B cell (primary cell): ENCODE results near the gene RELCH. TPM values are rescaled to one million over a fixed set of nuclear protein-coding genes. Genes with fewer than 3 reads are reported as not detected.

Experiments
- ATAC-seq: fragments of 200-7000 bp; cut with Tn5 transposase; one replicate; pipeline ENCODE4 v1.10.0; 2021; ENCODE audit warnings: low read depth, mild to moderate bottlenecking, moderate number of reproducible peaks, moderate library complexity
- CTCF ChIA-PET: fragments of 350-600 bp; sonication (Branson Sonifier 250); formaldehyde crosslinking; loops from one replicate; lab custom pipeline; 2021; ENCODE audit warnings: antibody characterized with exemption, inconsistent platforms; lab: Charles Lee
- POLR2A ChIA-PET: fragments of 350-600 bp; sonication (Branson Sonifier 250); formaldehyde crosslinking; loops from one replicate; lab custom pipeline; 2021; ENCODE audit warnings: antibody characterized with exemption; lab: Charles Lee
- DNase-seq: peaks from one replicate; pipeline ENCODE4 v3.0.0; 2013
- H2AFZ ChIP-seq: 2 replicates; pipeline ENCODE4 v1.6.1; 2012; ENCODE audit warnings: mild to moderate bottlenecking, low read depth, low read length; ENCODE audit not compliant: insufficient read depth, poor library complexity, severe bottlenecking
- H3K27ac ChIP-seq, 2 donors: 1 replicate in 1 of 2; 2 replicates in 1 of 2; pipeline ENCODE4 v1.5.1; 2012 to 2013; ENCODE audit warnings: low read length in 2 of 2, mild to moderate bottlenecking in 2 of 2, moderate library complexity in 1 of 2
- H3K27me3 ChIP-seq, 4 experiments: fragments of 200-600 bp in 1 of 4; sonication (generic) in 1 of 4; replicated peaks in 1 of 4; 1 replicate in 2 of 4; 2 replicates in 2 of 4; pipeline versions ENCODE4 v1.6.1 to v1.7.0; 2013 to 2016; ENCODE audit warnings: low read length in 3 of 4, mild to moderate bottlenecking in 2 of 4, mixed read lengths in 1 of 4, moderate library complexity in 1 of 4; ENCODE audit not compliant: insufficient read depth in 4 of 4, control insufficient read depth in 3 of 4; ENCODE audit errors: control extremely low read depth in 1 of 4
- H3K36me3 ChIP-seq, 2 experiments: replicated peaks in 1 of 2; 1 replicate in 1 of 2; 2 replicates in 1 of 2; pipeline versions ENCODE4 v1.6.1 to v1.7.1; 2013; ENCODE audit warnings: low read length in 1 of 2; ENCODE audit not compliant: insufficient read depth in 2 of 2, control insufficient read depth in 1 of 2; ENCODE audit errors: control extremely low read depth in 1 of 2, extremely low read depth in 1 of 2
- H3K4me1 ChIP-seq, 2 donors: fragments of 200-600 bp in 1 of 2; sonication (generic) in 1 of 2; 1 replicate in 1 of 2; 2 replicates in 1 of 2; pipeline versions ENCODE4 v1.5.1 to v1.6.1; 2013 to 2017; ENCODE audit warnings: low read length in 2 of 2; ENCODE audit not compliant: control insufficient read depth in 2 of 2, insufficient read depth in 2 of 2
- H3K4me2 ChIP-seq: replicated peaks from 2 replicates; pipeline ENCODE3; 2012; ENCODE audit warnings: mild to moderate bottlenecking, low read depth, low read length; ENCODE audit not compliant: poor library complexity, severe bottlenecking
- H3K4me3 ChIP-seq, 5 experiments: fragments of 200-600 bp in 1 of 5; sonication (generic) in 1 of 5; 1 replicate in 3 of 5; 2 replicates in 2 of 5; pipeline versions ENCODE4 v1.5.1 to v1.7.0; 2011 to 2016; ENCODE audit warnings: low read length in 4 of 5, mild to moderate bottlenecking in 4 of 5, low read depth in 2 of 5, control low read depth in 1 of 5, moderate library complexity in 1 of 5; ENCODE audit not compliant: insufficient read depth in 1 of 5; ENCODE audit errors: control extremely low read depth in 1 of 5, extremely low read depth in 1 of 5
- H3K79me2 ChIP-seq: fragments of 200-600 bp; sonication (generic); one replicate; pipeline ENCODE4 v1.6.0; 2016; ENCODE audit warnings: low read length; ENCODE audit not compliant: control insufficient read depth, insufficient read depth
- H3K9ac ChIP-seq: fragments of 200-600 bp; sonication (generic); 2 replicates; pipeline ENCODE4 v1.6.1; 2017; ENCODE audit warnings: mild to moderate bottlenecking, low read length, moderate library complexity
- H3K9me3 ChIP-seq, 3 donors: one replicate each; pipeline versions ENCODE4 v1.6.1 to v1.7.1; 2013; ENCODE audit warnings: low read length in 2 of 3; ENCODE audit not compliant: control insufficient read depth in 2 of 3, insufficient read depth in 1 of 3; ENCODE audit errors: control extremely low read depth in 1 of 3
- H4K20me1 ChIP-seq: 2 replicates; pipeline ENCODE4 v1.6.0; 2012; ENCODE audit warnings: mild to moderate bottlenecking, low read length; ENCODE audit not compliant: insufficient read depth, control insufficient read depth, poor library complexity, severe bottlenecking
- H3K27ac Mint-ChIP-seq: one replicate; pipeline ENCODE4 v1.8.0; 2021; ENCODE audit warnings: mixed read lengths
- H3K27me3 Mint-ChIP-seq: one replicate; pipeline ENCODE4 v1.8.0; 2021; ENCODE audit warnings: mixed read lengths
- H3K4me1 Mint-ChIP-seq: one replicate; pipeline ENCODE4 v1.8.0; 2021; ENCODE audit warnings: mixed read lengths
- H3K4me3 Mint-ChIP-seq: one replicate; pipeline ENCODE4 v1.8.0; 2021; ENCODE audit warnings: mixed read lengths
- H3K9me3 Mint-ChIP-seq: one replicate; pipeline ENCODE4 v1.8.0; 2022; ENCODE audit warnings: mixed read lengths; ENCODE audit not compliant: insufficient read depth
- CTCF ChIP-seq: fragments of 200-600 bp; IDR thresholded peaks from one replicate; pipeline ENCODE4 v1.8.0; 2022; ENCODE audit warnings: antibody characterized with exemption, mild to moderate bottlenecking
- EZH2 ChIP-seq: IDR thresholded peaks from 2 replicates; pipeline ENCODE4 v1.6.1; 2012; ENCODE audit warnings: borderline replicate concordance, low read depth, mild to moderate bottlenecking, moderate library complexity, low read length; ENCODE audit not compliant: insufficient read depth, poor library complexity, severe bottlenecking
- WGBS: methylation state at CpG from one replicate; pipeline ENCODE4 v1.1.5; 2013; ENCODE audit warnings: missing lambda C conversion rate; ENCODE audit not compliant: insufficient coverage; 5-methylcytosine and 5-hydroxymethylcytosine counted together
- intact Hi-C: fragments of 100-400 bp; cut with micrococcal nuclease; formaldehyde crosslinking; loops from one replicate; pipeline ENCODE4 v1.10.0; 2022
- polyA plus RNA-seq: library from polyadenylated mRNA; depleted of rRNA; stranded (reverse); fragments of >200 nt; gene quantifications from 2 replicates; pipeline ENCODE4 v1.2.3, GENCODE V29; 2012
- total RNA-seq, 2 donors: library from RNA; stranded (reverse); fragments of 120-200 nt in 1 of 2; gene quantifications; 1 replicate in 1 of 2; 2 replicates in 1 of 2; pipeline versions ENCODE4 v1.2.3 to v1.2.4, GENCODE V29; 2013 to 2022

RELCH gene
- total and polyA plus RNA-seq, 2 donors (not counting 1 experiment from before 2014, with no cell fraction given), result 17.6 to 77.9 TPM

GRCh38 chr18:62323483-62324180, 136.6 kb downstream of the RELCH start:
- no peak for TF ChIP-seq CTCF
- no peak for TF ChIP-seq EZH2
- Mint-ChIP-seq H3K9me3 (no peaks in the 10 kb centered on the region), H3K27me3 (peaks cover 51% of the 10 kb centered on the region)

More at GRCh38 chr18:62323483-62324180, 136.6 kb downstream of the RELCH start:
- ChIA-PET POLR2A (no interaction called here), CTCF (interaction anchor here (1.1 kb wide), 1 partner anchor 264 kb away, joined by 3 read pairs; no protein-coding TSS in a partner anchor)
- H3K79me2 ChIP-seq, result no peaks in the 10 kb centered on the region
- peaks cover 24 to 27% of the 10 kb centered on the region in 2 donors for H3K4me1 ChIP-seq
- no peak overlapping the region for H3K9ac ChIP-seq
- no peak overlapping the region for H3K4me2 ChIP-seq
- no peak overlapping the region for H3K4me3 ChIP-seq
- H3K27me3 ChIP-seq, result peaks cover 0 to 41% (median 29%) of the 10 kb centered on the region in 4 experiments
- 22% methylated on average over 1 of the region's 6 CpGs for WGBS
- intact Hi-C loops, result loop anchor here (2.0 kb wide), 2 partner anchors 97 to 137 kb away; partner anchors contain the start of genes PIGN and RELCH
- H2AFZ ChIP-seq, result no peak overlapping the region
- peak overlapping the region; percentile 85 for H3K4me3 Mint-ChIP-seq
- H3K27ac Mint-ChIP-seq, result no peak overlapping the region
- DNase-seq, result no peak
- no peaks in the 10 kb centered on the region for H4K20me1 ChIP-seq
- H3K36me3 ChIP-seq, result no peaks in the 10 kb centered on the region
- H3K9me3 ChIP-seq, result peaks cover 0 to 8% (median 0%) of the 10 kb centered on the region in 3 donors
- no peak overlapping the region for H3K27ac ChIP-seq
- ATAC-seq, result no peak
- H3K4me1 Mint-ChIP-seq, result peaks cover 22% of the 10 kb centered on the region
